Islet of Langerhans (tissue), 1 donor: ENCODE results near the gene ACTR8.

Experiments used
- FAIRE-seq: peaks from one replicate; lab custom pipeline; 2011; peaks lifted over from hg19 to GRCh38; lab: Jason Lieb, UNC

ACTR8 gene

DNA sequence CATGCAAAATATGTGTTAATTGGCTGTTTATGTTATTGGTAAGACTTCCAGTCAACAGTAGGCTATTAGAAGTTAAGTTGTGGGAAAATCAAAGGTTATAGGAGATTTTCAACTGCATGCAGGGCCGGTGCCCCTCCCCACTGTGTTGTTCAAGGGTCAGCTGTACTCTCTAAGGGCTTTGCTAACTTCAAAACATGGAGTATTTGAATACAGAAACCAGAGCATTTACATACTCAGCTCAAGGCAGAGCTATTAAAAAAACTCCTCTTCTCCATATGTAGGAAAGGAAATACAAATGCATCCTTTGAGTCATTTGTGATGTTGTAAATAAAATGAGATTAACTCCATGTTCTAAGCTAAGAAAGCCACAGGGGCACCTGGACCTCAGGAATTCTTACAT, 18.8 kb downstream of the ACTR8 start:
- FAIRE-seq, result no peak

DNA sequence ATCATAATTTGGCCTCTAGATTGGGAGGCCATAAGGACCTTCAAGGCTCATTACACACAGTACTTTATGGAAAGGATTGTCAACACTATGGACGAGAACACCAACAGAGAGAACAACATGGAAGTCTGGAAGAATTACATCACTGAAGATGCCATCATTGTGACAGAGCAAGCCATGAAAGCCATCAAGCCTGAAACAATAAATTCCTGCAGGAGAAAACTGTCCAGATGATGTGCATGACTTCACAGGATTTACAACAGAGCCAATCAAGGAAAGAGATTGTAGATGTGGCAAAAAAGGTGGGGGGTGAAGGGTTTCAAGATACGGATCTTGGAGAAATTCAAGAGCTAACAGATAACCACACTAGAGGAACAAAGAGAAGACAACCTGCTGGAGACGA, 19.7 kb downstream of the ACTR8 start:
- FAIRE-seq, result no peak

DNA sequence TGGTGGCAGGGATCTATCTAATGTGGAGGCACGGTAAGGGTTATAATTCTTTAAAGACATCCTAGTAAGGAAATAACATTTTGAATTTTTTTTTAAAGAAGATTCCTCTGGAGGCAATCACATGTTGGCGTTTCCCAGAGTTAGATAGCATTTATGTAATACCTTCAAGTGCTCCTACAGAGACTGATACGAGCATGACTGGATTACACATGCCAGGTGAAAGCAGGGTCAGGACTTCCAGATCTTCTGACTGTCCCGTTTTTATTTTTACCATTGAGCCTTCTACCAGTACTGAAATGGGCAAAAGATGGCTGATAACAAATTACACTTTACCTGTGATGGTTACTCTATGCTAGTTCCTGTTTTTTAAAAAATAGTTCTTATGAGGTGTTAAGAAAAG, 21.8 kb downstream of the ACTR8 start:
- no peak for FAIRE-seq

DNA sequence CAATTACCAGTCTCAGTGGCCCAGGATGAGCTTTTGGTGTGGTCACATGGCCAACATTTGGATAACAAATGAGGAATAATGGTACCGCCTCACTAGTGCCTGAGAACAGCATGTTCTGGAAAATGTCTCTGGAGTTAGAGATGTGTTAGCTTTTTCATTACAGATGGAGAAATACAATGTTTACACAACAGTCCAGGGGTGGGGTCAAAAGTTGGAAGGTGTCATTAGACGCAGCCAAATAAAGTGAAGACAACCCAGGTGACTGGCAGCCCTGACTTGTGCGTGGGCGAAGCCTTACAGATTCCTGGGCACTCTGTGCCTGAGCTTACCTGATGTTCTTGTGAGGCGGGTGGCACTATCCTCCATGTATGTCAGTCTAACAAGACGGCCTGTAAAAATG, 22.8 kb downstream of the ACTR8 start:
- no peak for FAIRE-seq

DNA sequence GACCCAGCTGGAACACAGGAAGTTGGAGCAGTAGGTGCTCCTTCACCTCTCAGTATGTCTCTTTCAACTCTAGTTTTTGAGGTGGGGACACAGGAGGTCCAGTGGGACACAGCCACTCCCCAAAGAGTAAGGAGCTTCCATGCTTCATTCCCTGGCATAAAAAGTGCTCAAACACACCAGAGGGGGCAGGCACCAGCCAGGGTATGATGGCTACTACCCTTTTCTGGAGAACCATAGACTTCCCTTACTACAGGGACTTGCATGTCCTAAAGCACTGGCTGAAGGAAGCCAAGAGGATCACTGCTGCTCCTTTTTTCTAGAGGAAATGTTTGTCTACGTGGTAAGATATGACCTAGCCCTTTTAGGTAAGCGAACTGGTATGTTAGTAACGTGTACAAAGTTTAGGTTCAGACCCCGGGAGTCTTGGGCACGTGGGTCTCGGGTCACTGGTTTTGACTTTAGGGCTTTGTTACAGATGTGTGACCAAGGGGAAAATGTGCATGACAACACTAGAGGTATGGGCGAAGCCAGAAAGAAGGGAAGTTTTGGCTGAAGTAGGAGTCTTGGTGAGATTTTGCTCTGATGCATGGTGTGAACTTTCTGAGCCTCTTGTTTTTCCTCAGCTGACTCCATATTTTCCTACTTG, 23.7 kb downstream of the ACTR8 start:
- no peak for FAIRE-seq

DNA sequence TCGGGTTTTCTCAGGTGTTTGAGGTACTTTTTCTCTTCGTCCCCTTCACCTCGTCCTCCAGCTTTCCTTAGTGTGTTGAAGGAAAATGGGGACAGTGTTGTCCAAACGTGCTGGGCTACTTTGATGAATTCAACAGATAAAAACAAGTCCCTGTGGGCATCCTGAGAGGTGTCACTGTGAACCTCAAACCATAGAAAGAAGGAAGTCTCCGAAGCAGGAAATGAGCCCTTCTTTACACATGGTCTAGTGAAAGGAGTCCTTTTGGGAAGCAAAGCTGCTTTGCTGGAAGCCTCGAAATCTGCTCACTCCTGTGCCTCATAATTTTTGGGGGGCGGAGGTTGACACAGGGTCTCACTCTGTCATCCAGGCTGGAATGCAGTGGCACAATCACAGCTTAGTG, 25.0 kb downstream of the ACTR8 start:
- FAIRE-seq, result no peak

- FAIRE-seq, result no peak
Observed at GRCh38 chr3:53850895-53851294, 31.1 kb downstream of the ACTR8 start.

GRCh38 chr3:53849916-53850315, 32.0 kb downstream of the ACTR8 start:
- no peak for FAIRE-seq

GRCh38 chr3:53846851-53847155, 35.1 kb downstream of the ACTR8 start:
- FAIRE-seq, result no peak

DNA sequence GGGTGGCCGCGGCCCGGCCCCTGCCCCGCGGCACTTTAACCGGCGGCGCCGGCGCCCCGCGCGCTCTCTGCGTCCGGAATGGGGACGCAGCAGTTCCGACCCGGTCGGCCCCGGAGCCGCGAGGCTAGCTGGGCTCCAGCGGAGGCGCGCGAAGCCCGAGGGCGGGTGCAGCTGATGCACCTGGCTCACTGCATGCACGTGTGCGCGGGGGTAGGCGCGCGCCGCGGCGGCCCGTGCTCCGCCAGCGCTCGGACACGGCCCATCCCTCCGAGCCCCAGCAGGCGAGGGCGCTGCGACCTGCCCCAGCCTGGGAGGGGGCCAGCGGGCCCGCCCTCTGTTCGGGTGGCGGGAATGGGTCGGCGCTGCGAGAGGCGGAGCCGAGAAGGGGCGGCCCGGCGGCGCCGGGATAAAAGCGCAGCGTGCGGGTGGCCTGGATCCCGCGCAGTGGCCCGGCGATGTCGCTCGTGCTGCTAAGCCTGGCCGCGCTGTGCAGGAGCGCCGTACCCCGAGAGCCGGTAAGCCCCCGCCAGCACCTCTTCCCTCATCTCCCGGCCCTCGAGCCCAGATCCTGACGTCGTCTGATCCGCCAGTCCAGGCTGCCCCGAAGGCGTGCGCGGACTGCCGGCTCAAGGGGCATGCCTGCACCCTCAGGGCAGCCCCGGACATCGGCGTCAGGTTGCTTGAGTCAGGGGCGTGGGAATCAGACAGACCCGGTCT, 35.7 kb downstream of the ACTR8 start, which contains the start of the genes CHDH and IL17RB:
Gene CHDH (minus strand): TSS at position 286 of the 717 bp plus-strand sequence. CDS start 22,411 bp downstream, outside the sequence.
Gene IL17RB (plus strand): TSS at position 435 of the 717 bp plus-strand sequence. CDS start 21 bp downstream, at position 456.
- FAIRE-seq, result no peak

- no peak for FAIRE-seq
Observed at GRCh38 chr3:53845881-53846133, 36.1 kb downstream of the ACTR8 start.

DNA sequence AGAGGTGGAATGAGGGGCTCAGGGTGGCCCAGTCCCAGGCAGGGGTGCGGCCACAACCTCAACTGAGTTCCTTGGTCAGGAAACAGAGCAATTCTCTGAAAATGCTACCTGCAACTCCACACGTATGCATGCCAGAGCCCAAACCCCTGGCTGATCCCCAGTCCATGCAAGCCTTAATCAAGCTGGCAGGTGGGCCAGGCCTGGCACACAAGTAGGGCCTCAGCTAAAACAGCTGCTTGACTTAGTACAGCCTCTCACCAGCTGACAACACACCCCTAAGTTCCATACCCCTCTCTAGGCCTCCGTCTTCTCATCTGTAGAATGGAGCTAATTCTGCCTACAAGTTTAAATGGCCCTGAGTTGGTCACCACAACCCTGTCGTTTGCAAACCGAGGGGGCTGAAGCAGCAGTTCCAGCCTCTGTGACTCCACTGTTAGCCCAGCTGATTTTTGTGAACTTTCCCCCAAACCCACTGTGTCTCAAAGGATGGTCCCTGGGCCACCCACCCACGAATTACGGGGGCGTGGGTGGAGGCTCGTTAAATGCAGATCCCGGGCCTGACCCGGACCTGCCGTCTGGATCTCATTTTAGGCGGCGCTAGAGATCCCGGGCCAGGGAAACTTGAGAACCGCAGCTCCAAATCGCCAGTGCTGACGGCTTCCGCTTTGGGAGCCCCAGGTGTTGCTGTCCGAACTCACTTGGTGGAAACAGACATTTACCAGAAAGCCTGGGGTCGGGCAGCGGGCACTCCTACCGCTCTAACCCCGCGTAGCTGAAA, 36.7 kb downstream of the ACTR8 start:
- no peak for FAIRE-seq

DNA sequence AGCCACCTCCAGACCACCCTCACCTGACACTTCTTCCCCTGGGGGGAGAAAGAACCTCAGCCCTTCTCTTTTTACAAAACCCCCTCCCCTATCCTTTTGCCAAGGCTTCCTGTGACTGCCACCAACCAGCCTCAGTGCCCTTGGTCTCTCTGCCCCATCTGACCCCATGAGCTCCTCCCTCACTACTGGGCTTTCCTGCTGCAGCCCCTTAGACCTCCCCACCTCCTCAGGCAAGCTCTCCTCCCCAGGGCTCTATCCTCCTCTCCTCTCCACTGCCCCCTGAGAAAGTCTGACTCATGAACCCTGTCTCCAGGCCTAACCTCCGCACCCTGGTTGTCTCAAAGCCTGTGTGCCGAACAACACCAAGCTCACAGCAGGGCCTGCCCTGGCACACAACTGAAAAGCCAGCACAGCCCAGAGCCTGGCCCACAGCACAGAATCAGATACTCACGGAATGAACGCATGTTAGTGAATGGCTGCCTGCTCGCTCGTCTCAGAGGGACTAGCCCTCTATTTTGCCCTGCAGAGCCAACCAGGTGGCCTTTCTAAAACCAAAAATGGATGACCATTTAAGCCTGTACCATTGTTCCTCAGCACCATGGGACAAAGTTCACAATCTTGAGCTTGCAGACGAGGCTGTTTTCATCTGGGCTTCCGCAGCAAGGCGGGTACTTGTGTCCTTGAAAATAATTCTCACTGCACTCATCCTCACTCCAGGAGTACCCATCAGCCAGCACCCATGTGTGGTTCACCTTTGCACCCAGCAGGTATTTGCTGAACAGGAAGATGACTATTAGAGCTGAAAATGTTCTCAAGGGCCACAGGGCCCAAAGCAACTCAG, 37.5 kb downstream of the ACTR8 start:
- no peak for FAIRE-seq

DNA sequence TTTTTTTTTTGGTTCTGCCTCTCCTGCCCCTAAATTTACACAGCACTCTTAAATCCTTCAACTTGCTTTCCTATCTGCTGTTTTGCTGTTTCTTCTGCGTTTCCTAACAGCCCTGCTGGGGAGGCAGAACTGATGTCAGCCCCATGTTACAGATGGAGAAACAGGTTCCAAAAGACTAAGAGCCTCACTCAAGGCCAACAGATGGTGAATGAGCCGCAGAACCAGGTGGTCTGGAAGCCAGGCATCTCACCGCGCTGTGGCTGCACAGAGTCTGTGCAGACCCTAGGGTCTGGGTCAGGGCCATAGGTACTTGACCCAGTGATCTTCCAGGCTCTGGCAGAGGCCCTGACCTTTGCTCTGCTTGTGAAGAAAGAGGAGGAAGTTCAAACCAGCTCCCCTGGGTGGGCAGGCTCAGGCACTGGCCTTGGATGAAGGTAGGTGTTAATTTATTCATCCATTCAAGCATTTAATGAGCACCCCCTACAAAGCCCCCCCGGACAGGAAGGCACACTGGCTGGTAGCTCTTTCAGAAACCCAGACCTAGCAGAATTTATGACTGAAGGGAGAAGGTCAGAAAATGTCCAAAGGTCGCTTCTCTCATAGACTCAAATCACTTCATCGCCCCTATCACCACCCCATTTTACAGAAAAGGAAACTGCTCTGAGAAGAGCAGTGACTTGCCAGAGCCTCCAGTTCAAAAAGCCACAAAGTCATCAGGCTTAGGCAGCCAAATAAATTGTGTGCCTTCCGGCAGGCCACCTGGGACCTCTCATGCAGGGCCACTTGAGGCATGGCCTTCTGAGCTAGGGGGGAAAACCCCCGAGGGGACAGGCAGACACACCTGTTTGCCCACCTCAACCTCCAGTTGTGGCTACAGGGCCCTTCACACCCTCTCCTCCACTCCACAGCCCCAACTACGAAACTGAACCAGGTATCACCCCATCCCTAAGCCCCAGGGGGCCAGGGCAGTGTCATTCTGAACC, 38.5 kb downstream of the ACTR8 start:
- FAIRE-seq, result no peak

DNA sequence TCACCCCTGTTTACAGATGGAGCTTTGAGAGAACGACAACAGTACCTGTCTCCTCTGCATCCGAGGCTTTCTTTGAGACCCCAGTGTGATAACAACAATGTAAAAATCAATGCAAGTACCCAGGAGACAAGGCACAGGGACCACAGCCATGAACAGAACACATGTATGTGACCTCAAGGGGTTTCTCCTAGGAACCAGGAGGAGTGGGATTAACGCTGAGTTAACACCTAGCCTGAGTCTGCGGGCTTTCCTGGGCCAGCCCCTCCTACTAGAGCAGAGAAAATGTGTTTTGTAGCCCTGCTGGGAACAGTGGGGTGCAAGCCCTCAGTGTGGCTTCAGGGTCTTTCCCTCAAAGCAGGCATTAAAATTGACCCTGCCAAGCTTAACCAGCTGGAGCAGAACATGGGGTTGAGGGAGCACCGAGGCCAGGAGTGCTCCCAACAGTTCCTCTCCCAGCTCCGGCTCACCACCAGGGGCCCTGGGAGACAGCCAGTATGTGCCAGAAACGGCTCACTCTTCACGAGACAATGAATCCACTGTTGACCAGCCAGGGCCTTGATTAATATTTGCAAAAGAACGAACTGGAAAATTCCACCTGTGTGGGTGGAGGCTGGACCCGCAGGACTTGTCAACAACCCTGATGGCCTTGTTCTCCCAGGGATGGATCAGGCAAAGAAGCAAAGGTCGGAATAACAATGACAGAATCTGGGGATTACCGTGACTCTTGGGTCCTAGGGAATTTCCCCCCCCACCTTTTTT, 39.3 kb downstream of the ACTR8 start:
- peak; percentile 97 for FAIRE-seq

DNA sequence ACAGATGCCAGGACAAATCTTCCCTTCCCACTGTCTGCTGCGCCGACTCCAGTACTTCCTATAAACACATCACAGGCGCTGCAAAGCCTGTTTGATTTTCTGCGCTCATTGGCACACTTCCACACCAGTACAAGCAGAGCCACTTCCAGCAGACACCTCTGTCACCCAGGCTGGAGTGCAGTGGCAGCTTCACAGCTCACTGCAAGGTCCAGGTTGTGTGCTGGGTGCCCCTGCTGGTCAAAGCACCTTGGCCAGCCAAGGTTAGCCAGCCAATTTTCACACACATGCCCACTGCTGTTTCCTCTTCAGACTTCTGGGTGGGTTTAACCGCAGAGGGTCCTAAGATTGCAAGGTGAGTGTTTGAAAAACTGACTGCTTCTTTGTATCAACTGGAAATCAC, 40.7 kb downstream of the ACTR8 start:
- FAIRE-seq, result no peak

- FAIRE-seq, result no peak
Observed at GRCh38 chr3:53837331-53837730, 44.6 kb downstream of the ACTR8 start.

GRCh38 chr3:53836084-53836872, 45.7 kb downstream of the ACTR8 start:
- no peak for FAIRE-seq

DNA sequence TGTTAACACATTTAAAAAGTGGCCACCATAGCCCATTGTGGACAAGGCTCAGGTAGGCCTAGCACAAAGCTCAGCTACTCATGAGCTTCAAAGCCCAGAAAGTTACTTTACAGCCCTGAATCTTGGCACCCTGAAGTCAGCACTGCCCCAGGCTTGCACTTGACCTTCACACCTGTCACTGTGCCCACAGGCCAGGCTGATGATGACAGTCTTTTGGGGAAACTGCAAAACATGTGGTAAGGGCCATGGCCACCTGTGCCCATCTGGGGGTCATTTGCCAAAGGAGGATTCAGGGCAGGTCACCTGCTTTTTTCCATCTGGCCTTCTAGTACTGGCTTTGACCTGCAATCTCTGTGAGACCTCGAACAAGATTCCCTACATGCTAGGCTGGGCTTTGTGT, 46.7 kb downstream of the ACTR8 start:
- FAIRE-seq, result no peak
